CD14-positive monocyte (primary cell): ENCODE measurements around the gene SPC24. TPM values are rescaled to one million over a fixed set of nuclear protein-coding genes. Genes with fewer than 3 reads are reported as not detected.

ENCODE experiments used
- DNase-seq, 3 donors: peaks; one replicate each; pipeline ENCODE4 v3.0.0-alpha.2; 2011 to 2022
- H2AFZ ChIP-seq: 2 replicates; pipeline ENCODE4 v1.6.0; 2012; ENCODE audit warnings: mild to moderate bottlenecking, low read depth, low read length, inconsistent platforms; ENCODE audit not compliant: insufficient read depth, poor library complexity, severe bottlenecking
- H3K27ac ChIP-seq, 2 donors: 1 replicate in 1 of 2; 2 replicates in 1 of 2; pipeline ENCODE4 v1.5.1; 2012 to 2013; ENCODE audit warnings: low read length in 2 of 2, control low read depth in 1 of 2, inconsistent platforms in 1 of 2, low read depth in 1 of 2, mild to moderate bottlenecking in 1 of 2
- H3K27me3 ChIP-seq, 2 donors: one replicate each; pipeline versions ENCODE4 v1.6.0 to v1.6.1; 2011 to 2013; ENCODE audit warnings: low read length in 2 of 2; ENCODE audit not compliant: control insufficient read depth in 2 of 2, insufficient read depth in 2 of 2
- H3K36me3 ChIP-seq, 2 donors: replicated peaks in 1 of 2; 1 replicate in 1 of 2; 2 replicates in 1 of 2; pipeline versions ENCODE4 v1.5.1 to v1.6.1; 2012 to 2013; ENCODE audit warnings: low read length in 2 of 2, control low read depth in 1 of 2, inconsistent platforms in 1 of 2, mild to moderate bottlenecking in 1 of 2; ENCODE audit not compliant: insufficient read depth in 2 of 2, control insufficient read depth in 1 of 2
- H3K4me1 ChIP-seq, 2 donors: 1 replicate in 1 of 2; 2 replicates in 1 of 2; pipeline versions ENCODE4 v1.5.1 to v1.6.1; 2012 to 2013; ENCODE audit warnings: low read length in 2 of 2, control low read depth in 1 of 2, inconsistent platforms in 1 of 2, mild to moderate bottlenecking in 1 of 2, moderate library complexity in 1 of 2; ENCODE audit not compliant: insufficient read depth in 2 of 2, control insufficient read depth in 1 of 2
- H3K4me2 ChIP-seq: replicated peaks from 2 replicates; pipeline ENCODE3; 2012; ENCODE audit warnings: low read length, moderate library complexity, mild to moderate bottlenecking; ENCODE audit not compliant: poor library complexity, severe bottlenecking; ENCODE audit errors: extremely low read depth
- H3K4me3 ChIP-seq, 3 experiments: fragments of 200-600 bp in 1 of 3; sonication (generic) in 1 of 3; replicated peaks in 1 of 3; 1 replicate in 2 of 3; 2 replicates in 1 of 3; pipeline ENCODE4 v1.5.1; 2011 to 2013; ENCODE audit warnings: low read length in 3 of 3, mild to moderate bottlenecking in 3 of 3, control low read depth in 2 of 3, low read depth in 2 of 3, inconsistent platforms in 1 of 3, moderate library complexity in 1 of 3
- H3K79me2 ChIP-seq: 2 replicates; pipeline ENCODE4 v1.6.0; 2012; ENCODE audit warnings: mild to moderate bottlenecking, control low read depth, inconsistent platforms, low read length, moderate library complexity; ENCODE audit not compliant: insufficient read depth
- H3K9ac ChIP-seq: 2 replicates; pipeline ENCODE4 v1.6.0; 2017; ENCODE audit warnings: low read length, mild to moderate bottlenecking; ENCODE audit not compliant: insufficient read depth, poor library complexity, severe bottlenecking
- H3K9me3 ChIP-seq, 2 donors: replicated peaks in 1 of 2; 1 replicate in 1 of 2; 2 replicates in 1 of 2; pipeline versions ENCODE4 v1.5.1 to v1.6.1; 2012 to 2013; ENCODE audit warnings: low read length in 2 of 2, control low read depth in 1 of 2; ENCODE audit not compliant: control insufficient read depth in 1 of 2, insufficient read depth in 1 of 2
- H4K20me1 ChIP-seq: 2 replicates; pipeline ENCODE4 v1.6.0; 2012; ENCODE audit warnings: mild to moderate bottlenecking, low read length, control low read depth, moderate library complexity; ENCODE audit not compliant: insufficient read depth
- H3K27ac Mint-ChIP-seq, 7 donors: one replicate each; pipeline ENCODE4 v1.8.0; 2020; ENCODE audit warnings: mild to moderate bottlenecking in 7 of 7, mixed read lengths in 7 of 7, moderate library complexity in 6 of 7, inconsistent platforms in 2 of 7
- H3K27me3 Mint-ChIP-seq, 3 donors: one replicate each; pipeline ENCODE4 v1.8.0; 2021 to 2022; ENCODE audit warnings: low read depth in 3 of 3, mild to moderate bottlenecking in 3 of 3, mixed read lengths in 3 of 3, moderate library complexity in 3 of 3, inconsistent platforms in 1 of 3
- H3K36me3 Mint-ChIP-seq, 2 donors: one replicate each; pipeline ENCODE4 v1.8.0; 2020; ENCODE audit warnings: mixed read lengths in 2 of 2, inconsistent platforms in 1 of 2, mild to moderate bottlenecking in 1 of 2
- H3K4me1 Mint-ChIP-seq: one replicate; pipeline ENCODE4 v1.8.0; 2020; ENCODE audit warnings: mild to moderate bottlenecking, mixed read lengths
- H3K4me3 Mint-ChIP-seq, 2 donors: one replicate each; pipeline ENCODE4 v1.8.0; 2020; ENCODE audit warnings: mild to moderate bottlenecking in 2 of 2, mixed read lengths in 2 of 2, moderate library complexity in 1 of 2
- H3K9me3 Mint-ChIP-seq, 7 donors: one replicate each; pipeline ENCODE4 v1.8.0; 2020 to 2022; ENCODE audit warnings: mixed read lengths in 7 of 7, mild to moderate bottlenecking in 6 of 7, moderate library complexity in 6 of 7, inconsistent platforms in 2 of 7
- CTCF ChIP-seq: fragments of 200-600 bp; IDR thresholded peaks from one replicate; pipeline ENCODE4 v1.8.0; 2022; ENCODE audit warnings: antibody characterized with exemption, mild to moderate bottlenecking
- WGBS: methylation state at CpG from one replicate; pipeline ENCODE4 v1.1.5; 2013; ENCODE audit warnings: missing lambda C conversion rate; ENCODE audit not compliant: insufficient coverage; 5-methylcytosine and 5-hydroxymethylcytosine counted together
- intact Hi-C, 2 donors: fragments of 100-400 bp; cut with micrococcal nuclease; formaldehyde crosslinking; loops; one replicate each; pipeline versions ENCODE4 v1.15.0 to v1.15.1; 2023
- polyA plus RNA-seq, 3 donors: library from polyadenylated mRNA; depleted of rRNA in 1 of 3; unstranded in 2 of 3; stranded (reverse) in 1 of 3; fragments of 300-500 nt in 2 of 3; fragments of >200 nt in 1 of 3; fragmentation: Illumina TruSeq in 2 of 3; gene quantifications; 1 replicate in 2 of 3; 2 replicates in 1 of 3; pipeline ENCODE4 v1.2.3, GENCODE V29; 2012 to 2021

The SPC24 gene
- polyA plus RNA-seq, 3 donors = 0.27 TPM; not detected in 2

GRCh38 chr19:11096210-11096841 lies 59.3 kb downstream of the SPC24 start:
- peaks cover 56 to 60% of the 10 kb centered on the region in 2 donors for H3K4me1 ChIP-seq
- intact Hi-C loops = no loop called here
- no peak overlapping the region for H3K9ac ChIP-seq

More at GRCh38 chr19:11096210-11096841, 59.3 kb downstream of the SPC24 start:
- H3K27ac ChIP-seq = peak overlapping the region; percentile 67 to 74
- peaks cover 51% of the 10 kb centered on the region for H3K4me1 Mint-ChIP-seq
- WGBS = 63% methylated on average over 7 of the region's 10 CpGs
- no peaks in the 10 kb centered on the region for H3K27me3 ChIP-seq
- peak overlapping the region; percentile 87 to 100 (median 100) for H3K27ac Mint-ChIP-seq
- peak overlapping the region; percentile 62 for H3K4me2 ChIP-seq
- peaks cover 20 to 48% of the 10 kb centered on the region in 2 donors for H3K36me3 Mint-ChIP-seq
- H3K4me3 Mint-ChIP-seq = peak overlapping the region; percentile 53 to 69
- TF ChIP-seq CTCF = no peak
- peaks cover 0 to 7% (median 0%) of the 10 kb centered on the region in 7 donors for H3K9me3 Mint-ChIP-seq
- H2AFZ ChIP-seq = no peak overlapping the region
- H3K79me2 ChIP-seq = peaks cover 36% of the 10 kb centered on the region
- peak; percentile 58 to 86 (median 79) for DNase-seq
- H3K9me3 ChIP-seq = no peaks in the 10 kb centered on the region
- H3K27me3 Mint-ChIP-seq = peaks cover 0 to 2% (median 1%) of the 10 kb centered on the region in 3 donors
- H4K20me1 ChIP-seq = peaks cover 5% of the 10 kb centered on the region
- peaks cover 5 to 18% of the 10 kb centered on the region in 2 donors for H3K36me3 ChIP-seq
- H3K4me3 ChIP-seq = peak overlapping the region in 1 of 3 experiments; percentile 55

Other genes starting within 250 kb of the SPC24 start
- gene YIPF2, start 227.1 kb downstream of the SPC24 start, polyA plus RNA-seq = 10 to 100 TPM; 12.3 to 25.2 (median 15.5) TPM
- 10 to 100 TPM in 2 of 3 donors, 1 to 10 TPM in 1; 5.2 to 18.7 (median 14.1) TPM for gene TIMM29, start 227.0 kb downstream of the SPC24 start, polyA plus RNA-seq
- 10 to 100 TPM in 1 of 3 donors, 1 to 10 TPM in 2; 5.1 to 53.3 (median 7.0) TPM for gene SMARCA4, start 194.8 kb downstream of the SPC24 start, polyA plus RNA-seq
- 10 to 100 TPM; 14.3 to 21.2 (median 19.8) TPM for gene LDLR, start 66.3 kb downstream of the SPC24 start, polyA plus RNA-seq
- gene KANK2, start 41.8 kb upstream of the SPC24 start, polyA plus RNA-seq = 1 to 10 TPM in 1 of 3 donors, under 1 TPM in 2; 0.40 to 1.3 (median 0.64) TPM
- not detected for gene ANGPTL8, start 83.8 kb upstream of the SPC24 start, polyA plus RNA-seq
- gene DOCK6, start 106.7 kb upstream of the SPC24 start, polyA plus RNA-seq = under 1 TPM; 0.03 to 0.93 (median 0.18) TPM
- gene TSPAN16, start 140.4 kb upstream of the SPC24 start, polyA plus RNA-seq = under 1 TPM in 2 of 3 donors, not detected in 1; 0.08 to 0.31 TPM
- 10 to 100 TPM; 52.9 to 78.1 (median 60.8) TPM for gene RAB3D, start 183.9 kb upstream of the SPC24 start, polyA plus RNA-seq
- 100 to 1,000 TPM; 252 to 335 (median 263) TPM for gene TMEM205, start 190.5 kb upstream of the SPC24 start, polyA plus RNA-seq
- gene CCDC159, start 190.7 kb upstream of the SPC24 start, polyA plus RNA-seq = 100 to 1,000 TPM in 1 of 3 donors, 10 to 100 TPM in 2; 37.1 to 374 (median 38.3) TPM
- gene PLPPR2, start 199.7 kb upstream of the SPC24 start, polyA plus RNA-seq = 10 to 100 TPM; 35.0 to 99.4 (median 45.5) TPM
- 10 to 100 TPM in 1 of 3 donors, 1 to 10 TPM in 2; 5.9 to 11.5 (median 8.7) TPM for gene SWSAP1, start 218.9 kb upstream of the SPC24 start, polyA plus RNA-seq
- 10 to 100 TPM in 1 of 3 donors, 1 to 10 TPM in 2; 6.8 to 16.8 (median 8.2) TPM for gene EPOR, start 228.5 kb upstream of the SPC24 start, polyA plus RNA-seq